Mucosa of descending colon (tissue), 3 donors: ENCODE results near the gene CRLF1. TPM values are rescaled to one million over a fixed set of nuclear protein-coding genes. Genes with fewer than 3 reads are reported as not detected.

Experiments used
- ATAC-seq: fragments of 200-7000 bp; cut with Tn5 transposase; one replicate; pipeline ENCODE4 v1.9.1; 2020; ENCODE audit warnings: mild to moderate bottlenecking, moderate library complexity
- DNase-seq, 3 donors: peaks; one replicate each; pipeline ENCODE4 v3.0.0-alpha.2; 2020
- H3K36me3 ChIP-seq: fragments of 200-600 bp; one replicate; pipeline ENCODE4 v1.8.0; 2021; ENCODE audit warnings: low read depth, mild to moderate bottlenecking
- H3K4me1 ChIP-seq: fragments of 200-600 bp; one replicate; pipeline ENCODE4 v1.8.0; 2021; ENCODE audit warnings: low read depth, mild to moderate bottlenecking
- H3K4me3 ChIP-seq: fragments of 200-600 bp; one replicate; pipeline ENCODE4 v1.8.0; 2021; ENCODE audit warnings: mild to moderate bottlenecking
- H3K9me3 ChIP-seq: fragments of 200-600 bp; one replicate; pipeline ENCODE4 v1.8.0; 2021; ENCODE audit warnings: mild to moderate bottlenecking
- CTCF ChIP-seq: fragments of 200-600 bp; IDR thresholded peaks from one replicate; pipeline ENCODE4 v1.8.0; 2022; ENCODE audit warnings: antibody characterized with exemption, mild to moderate bottlenecking
- intact Hi-C, 2 donors: fragments of 100-400 bp; cut with DNase I in 1 of 2; cut with micrococcal nuclease in 1 of 2; formaldehyde crosslinking; loops; one replicate each; pipeline versions ENCODE4 v1.11.0 to v1.11.1; 2022; cut with DNase I, micrococcal nuclease
- total RNA-seq, 3 donors: library from RNA; stranded (reverse); fragmentation: NEBNext Ultra II Directional in 2 of 3; extraction: Animal tissue kit (Norgen Biotek cat#: 25700) in 2 of 3; gene quantifications; one replicate each; pipeline versions ENCODE4 v1.2.1 to v1.2.4, GENCODE V29; 2021 to 2023
- donor health status: DM: no; HTN: no; CAD: no; lungs with moderate emphysema.
- donor health status: DM: no; HTN: no; CAD: no.
- donor health status: DM: no; HTN: yes; CAD: no.

The CRLF1 gene
- total RNA-seq, 3 donors from 2014 or later: 1.3 to 7.0 (median 6.6) TPM

- DNase-seq (no peak), ATAC-seq (no peak)
- no peaks in the 10 kb centered on the region for H3K36me3 ChIP-seq
- H3K4me3 ChIP-seq: no peak overlapping the region
- H3K9me3 ChIP-seq: no peaks in the 10 kb centered on the region
- TF ChIP-seq CTCF: no peak
- intact Hi-C loops: no loop called here
- peaks cover 26% of the 10 kb centered on the region for H3K4me1 ChIP-seq
Observed at GRCh38 chr19:18612051-18612771, 5.6 kb upstream of the CRLF1 start.

GRCh38 chr19:18611327-18612050, 4.9 kb upstream of the CRLF1 start:
- no peak for DNase-seq
- H3K4me3 ChIP-seq: no peak overlapping the region
- intact Hi-C loops: no loop called here
- H3K4me1 ChIP-seq: peaks cover 27% of the 10 kb centered on the region
- ATAC-seq: no peak
- H3K9me3 ChIP-seq: no peaks in the 10 kb centered on the region
- H3K36me3 ChIP-seq: no peaks in the 10 kb centered on the region
- TF ChIP-seq CTCF: no peak

- Histone ChIP-seq H3K4me3 (no peak overlapping the region), H3K36me3 (no peaks in the 10 kb centered on the region), H3K9me3 (no peaks in the 10 kb centered on the region), H3K4me1 (peaks cover 27% of the 10 kb centered on the region)
- TF ChIP-seq CTCF: no peak
- no peak for ATAC-seq
- no peak for DNase-seq
- intact Hi-C loops: no loop called here
Observed at GRCh38 chr19:18610556-18611326, 4.1 kb upstream of the CRLF1 start.

GRCh38 chr19:18610245-18610555, 3.6 kb upstream of the CRLF1 start:
- no peak for TF ChIP-seq CTCF
- ATAC-seq: no peak
- Histone ChIP-seq H3K4me3 (no peak overlapping the region), H3K9me3 (no peaks in the 10 kb centered on the region), H3K4me1 (peaks cover 27% of the 10 kb centered on the region), H3K36me3 (no peaks in the 10 kb centered on the region)
- no peak for DNase-seq
- intact Hi-C loops: no loop called here

GRCh38 chr19:18609717-18610051, 3.1 kb upstream of the CRLF1 start:
- no peak for TF ChIP-seq CTCF
- Histone ChIP-seq H3K36me3 (no peaks in the 10 kb centered on the region), H3K4me1 (peaks cover 27% of the 10 kb centered on the region), H3K4me3 (no peak overlapping the region), H3K9me3 (no peaks in the 10 kb centered on the region)
- intact Hi-C loops: no loop called here
- DNase-seq (no peak), ATAC-seq (no peak)
